Astrocyte (in vitro differentiated cells and primary cell): ENCODE results near the gene TMOD1.

Experiments
- CTCF ChIP-seq: IDR thresholded peaks from 2 replicates; pipeline ENCODE4 v1.5.1; 2011; ENCODE audit warnings: low read depth, mild to moderate bottlenecking, inconsistent platforms, low read length, moderate library complexity; ENCODE audit not compliant: insufficient read depth
- EZH2 ChIP-seq: IDR thresholded peaks from 2 replicates; pipeline ENCODE4 v1.6.1; 2012; ENCODE audit warnings: mild to moderate bottlenecking, low read length, inconsistent platforms; ENCODE audit not compliant: insufficient read depth

DNA sequence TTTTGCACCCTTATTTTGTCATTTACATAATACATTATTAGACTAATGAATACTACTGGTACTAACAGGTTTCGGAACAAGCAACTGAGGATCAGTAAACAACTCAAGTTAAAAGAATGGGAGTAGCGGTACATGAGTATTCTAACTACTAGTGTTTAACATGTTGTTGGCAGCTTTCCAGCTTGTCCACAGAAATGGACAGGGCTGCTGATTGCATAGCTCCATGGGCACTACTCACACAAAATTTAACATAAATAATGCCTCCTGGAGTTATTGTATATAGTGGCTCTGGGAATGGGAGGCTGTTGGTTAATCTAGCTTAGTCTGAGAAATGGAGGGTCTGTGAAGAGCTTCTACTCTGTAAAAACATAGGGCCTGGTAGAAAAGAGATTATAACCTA lies 138.9 kb downstream of the TMOD1 start:
- no peak for TF ChIP-seq CTCF
- no peak for TF ChIP-seq EZH2
